Muscle layer of duodenum (tissue), 2 donors: ENCODE data around the gene CALD1.

ENCODE experiments used
- H3K27ac ChIP-seq: one replicate; pipeline ENCODE4 v1.7.0; 2013; ENCODE audit warnings: mild to moderate bottlenecking, low read length
- H3K27me3 ChIP-seq: one replicate; pipeline ENCODE4 v1.7.0; 2013; ENCODE audit warnings: low read depth, mild to moderate bottlenecking, control low read depth, low read length
- H3K36me3 ChIP-seq, 2 donors: one replicate each; pipeline ENCODE4 v1.7.0; 2013; ENCODE audit warnings: low read length in 2 of 2, control low read depth in 1 of 2, mild to moderate bottlenecking in 1 of 2; ENCODE audit not compliant: insufficient read depth in 2 of 2, control insufficient read depth in 1 of 2
- H3K4me1 ChIP-seq, 2 donors: one replicate each; pipeline ENCODE4 v1.7.0; 2013; ENCODE audit warnings: low read length in 2 of 2, mild to moderate bottlenecking in 2 of 2, control low read depth in 1 of 2, moderate library complexity in 1 of 2; ENCODE audit not compliant: insufficient read depth in 2 of 2, control insufficient read depth in 1 of 2
- H3K4me3 ChIP-seq, 2 donors: one replicate each; pipeline ENCODE4 v1.7.0; 2013; ENCODE audit warnings: low read length in 2 of 2, low read depth in 1 of 2, mild to moderate bottlenecking in 1 of 2
- H3K9me3 ChIP-seq, 2 donors: one replicate each; pipeline ENCODE4 v1.7.0; 2013; ENCODE audit warnings: low read length in 2 of 2, control low read depth in 1 of 2, mild to moderate bottlenecking in 1 of 2; ENCODE audit not compliant: control insufficient read depth in 1 of 2
- donor health status: healthy.

Gene CALD1

DNA sequence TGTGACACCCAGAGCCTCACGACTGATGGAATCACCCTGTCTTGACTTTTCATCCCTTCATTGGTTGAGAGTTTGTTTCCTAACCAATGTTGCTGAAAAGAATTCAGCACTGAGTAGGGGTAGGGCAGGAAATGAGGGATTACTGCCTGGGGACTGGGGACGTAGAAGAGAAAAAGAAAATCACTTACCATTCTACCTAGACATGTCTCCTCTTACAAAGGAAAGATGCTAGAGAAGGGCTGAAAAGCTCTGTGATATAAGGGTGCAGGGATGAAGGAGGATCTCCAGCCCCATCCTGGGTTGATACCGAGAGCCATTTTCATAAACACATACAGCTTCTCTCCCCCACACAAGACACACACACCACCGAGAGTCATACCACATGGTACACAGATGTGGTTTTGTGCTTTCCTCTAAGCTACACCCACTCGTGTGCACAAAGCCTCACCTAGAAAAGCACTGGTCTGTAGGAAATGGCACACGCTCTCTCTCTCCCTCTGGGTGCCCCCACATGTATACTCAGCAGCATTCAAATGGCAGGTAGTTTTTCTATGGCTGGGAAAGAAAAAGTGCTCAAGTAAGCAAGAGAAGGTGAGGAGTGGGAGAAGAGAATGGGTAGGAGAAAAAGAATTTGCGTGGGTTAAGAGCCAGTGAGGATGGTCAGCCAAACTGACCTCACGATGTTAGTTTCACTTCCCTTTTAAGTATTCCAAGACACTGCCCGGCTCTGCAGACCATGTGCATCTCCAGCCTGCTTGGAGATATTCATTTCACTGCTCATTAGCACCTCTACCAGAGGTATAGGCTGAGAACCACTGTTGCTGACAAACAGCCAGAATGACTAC, 85.8 kb downstream of the CALD1 start:
- Histone ChIP-seq H3K4me3 (peak overlapping the region; percentile 20 to 30), H3K27ac (peak overlapping the region; percentile 82), H3K9me3 (no peaks in the 10 kb centered on the region), H3K36me3 (peaks cover 9 to 17% of the 10 kb centered on the region in 2 donors), H3K27me3 (no peaks in the 10 kb centered on the region), H3K4me1 (peaks cover 18 to 52% of the 10 kb centered on the region in 2 donors)

DNA sequence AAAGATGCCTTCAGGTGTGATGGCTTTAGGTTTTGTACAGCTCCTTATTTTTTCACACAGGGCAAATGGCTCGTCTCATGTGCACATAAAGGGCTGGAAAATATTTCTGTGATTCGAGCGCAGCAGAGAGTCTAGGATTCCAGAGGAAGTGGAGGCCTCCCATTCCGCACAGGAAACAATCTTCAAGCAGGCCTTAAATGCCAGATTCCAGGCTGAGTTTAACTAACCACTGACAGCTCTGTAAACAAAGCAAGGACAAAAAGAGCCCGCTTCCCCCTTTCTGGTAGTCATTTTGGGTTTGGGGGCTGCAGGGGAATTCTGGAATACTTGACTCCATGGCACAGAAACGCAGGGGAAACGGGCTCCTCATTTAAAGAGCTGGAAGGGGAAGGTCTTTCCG, 87.2 kb downstream of the CALD1 start:
- peak overlapping the region; percentile 82 for H3K27ac ChIP-seq
- H3K9me3 ChIP-seq: no peaks in the 10 kb centered on the region
- no peaks in the 10 kb centered on the region for H3K27me3 ChIP-seq
- peaks cover 18 to 61% of the 10 kb centered on the region in 2 donors for H3K4me1 ChIP-seq
- peaks cover 9 to 17% of the 10 kb centered on the region in 2 donors for H3K36me3 ChIP-seq
- H3K4me3 ChIP-seq: peak overlapping the region in 1 of 2 donors; percentile 9

DNA sequence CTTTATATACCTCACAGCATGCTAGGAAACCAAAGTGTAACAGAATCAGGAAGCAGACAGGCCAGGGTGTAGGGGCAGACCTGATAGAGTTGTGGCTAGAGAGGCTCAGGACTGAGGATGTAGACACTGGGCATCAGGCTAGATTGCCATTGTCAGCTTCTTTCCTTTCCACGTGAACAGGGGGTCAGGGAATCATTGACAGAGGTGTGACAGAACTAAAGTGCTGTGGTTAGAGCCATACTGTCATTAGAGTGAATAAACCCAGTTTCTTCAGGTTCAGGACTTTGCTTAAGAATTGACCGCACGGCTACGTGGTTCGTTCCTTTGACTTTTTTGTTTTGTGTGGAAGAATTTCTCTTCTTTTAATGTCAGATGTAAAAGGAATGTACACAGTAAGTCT, 90.7 kb downstream of the CALD1 start:
- H3K4me1 ChIP-seq: peaks cover 18 to 59% of the 10 kb centered on the region in 2 donors
- H3K9me3 ChIP-seq: no peaks in the 10 kb centered on the region
- H3K36me3 ChIP-seq: peaks cover 9 to 14% of the 10 kb centered on the region in 2 donors
- no peaks in the 10 kb centered on the region for H3K27me3 ChIP-seq
- no peak overlapping the region for H3K27ac ChIP-seq
- H3K4me3 ChIP-seq: peak overlapping the region in 1 of 2 donors; percentile 17

DNA sequence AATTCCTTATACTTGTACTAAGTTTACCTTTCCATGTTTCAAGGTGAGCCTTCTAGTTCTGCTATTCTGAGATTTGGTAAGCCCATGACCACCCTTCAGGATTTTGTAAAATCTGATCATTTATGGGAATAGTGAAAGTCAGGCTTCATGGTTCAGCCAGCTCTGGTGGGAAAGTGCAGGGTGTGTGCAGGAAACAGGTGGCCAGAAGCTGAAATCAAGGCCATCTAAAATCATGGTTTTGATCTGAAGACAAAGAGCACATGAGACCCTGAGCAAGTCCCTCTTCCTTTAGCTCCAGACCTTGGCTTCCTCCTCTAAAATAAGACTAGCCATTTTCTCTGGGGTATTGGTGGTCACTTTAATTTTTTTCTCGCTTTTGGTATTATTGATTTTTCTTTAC, 91.3 kb downstream of the CALD1 start:
- H3K27ac ChIP-seq: no peak overlapping the region
- no peaks in the 10 kb centered on the region for H3K27me3 ChIP-seq
- H3K4me3 ChIP-seq: no peak overlapping the region
- no peaks in the 10 kb centered on the region for H3K9me3 ChIP-seq
- peaks cover 16 to 59% of the 10 kb centered on the region in 2 donors for H3K4me1 ChIP-seq
- peaks cover 9 to 13% of the 10 kb centered on the region in 2 donors for H3K36me3 ChIP-seq

DNA sequence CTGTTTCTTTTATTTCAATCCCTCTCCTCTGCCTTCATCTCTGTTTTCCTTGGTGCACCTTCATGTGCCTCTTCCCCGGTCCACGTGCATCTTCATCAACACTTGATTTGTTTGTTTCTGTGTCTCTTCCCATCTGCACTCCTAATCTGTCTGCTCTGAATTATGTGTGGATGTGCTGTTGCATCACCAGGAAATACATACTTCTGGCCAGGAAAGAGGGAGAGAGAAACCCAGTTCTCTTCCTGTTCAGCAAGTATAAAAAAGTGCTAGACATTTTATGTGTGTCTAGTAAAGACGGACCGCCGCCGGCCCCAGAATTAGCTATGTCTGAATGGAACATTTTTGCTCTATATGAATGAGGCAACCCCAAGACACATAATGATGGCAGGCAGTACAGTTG, 93.8 kb downstream of the CALD1 start:
- no peak overlapping the region for H3K27ac ChIP-seq
- no peak overlapping the region for H3K4me3 ChIP-seq
- H3K27me3 ChIP-seq: no peaks in the 10 kb centered on the region
- H3K9me3 ChIP-seq: no peaks in the 10 kb centered on the region
- H3K4me1 ChIP-seq: peaks cover 5 to 39% of the 10 kb centered on the region in 2 donors
- H3K36me3 ChIP-seq: peaks cover 9 to 13% of the 10 kb centered on the region in 2 donors

DNA sequence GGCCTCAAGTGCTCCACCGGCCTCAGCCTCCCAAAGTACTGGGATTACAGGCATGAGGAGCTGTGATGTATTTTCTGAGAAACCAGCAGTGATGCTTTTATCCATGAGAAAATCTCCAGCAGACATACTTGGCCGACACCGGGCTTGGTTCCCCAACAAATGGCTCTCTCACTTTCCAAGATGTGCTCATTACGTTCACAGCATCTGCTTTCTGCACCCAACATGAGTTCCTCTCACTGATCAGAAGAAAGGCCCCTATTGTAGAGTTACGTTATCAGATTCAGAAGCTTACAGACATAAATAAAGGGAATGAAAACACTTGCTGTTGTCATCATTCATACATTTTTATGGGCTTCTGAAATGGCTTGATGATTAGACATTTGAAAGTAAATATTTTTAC, 95.0 kb downstream of the CALD1 start:
- H3K36me3 ChIP-seq: peaks cover under 1 to 8% of the 10 kb centered on the region in 2 donors
- no peaks in the 10 kb centered on the region for H3K9me3 ChIP-seq
- peaks cover under 1 to 47% of the 10 kb centered on the region in 2 donors for H3K4me1 ChIP-seq
- no peak overlapping the region for H3K27ac ChIP-seq
- H3K27me3 ChIP-seq: no peaks in the 10 kb centered on the region
- no peak overlapping the region for H3K4me3 ChIP-seq

DNA sequence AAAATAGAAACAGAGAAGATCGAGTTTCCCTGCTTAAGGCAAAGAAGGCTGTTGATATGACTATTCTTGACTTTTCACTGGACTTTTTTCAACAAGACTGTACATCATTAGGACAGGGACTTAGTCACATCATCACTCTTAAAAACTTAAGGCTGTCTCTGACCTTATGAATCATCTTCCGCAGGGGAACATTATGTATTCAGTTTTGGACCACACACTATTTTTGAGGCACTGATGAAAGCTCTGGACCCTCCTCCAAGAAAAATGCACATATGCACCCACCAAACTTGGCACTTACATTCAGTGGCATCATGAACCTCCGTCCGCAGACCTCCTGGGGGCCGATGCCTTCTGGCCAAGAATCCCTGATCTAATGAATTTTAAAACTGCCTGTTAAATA, 96.4 kb downstream of the CALD1 start:
- Histone ChIP-seq H3K27ac (peak overlapping the region; percentile 1), H3K4me1 (peaks cover 0 to 35% of the 10 kb centered on the region in 2 donors)

DNA sequence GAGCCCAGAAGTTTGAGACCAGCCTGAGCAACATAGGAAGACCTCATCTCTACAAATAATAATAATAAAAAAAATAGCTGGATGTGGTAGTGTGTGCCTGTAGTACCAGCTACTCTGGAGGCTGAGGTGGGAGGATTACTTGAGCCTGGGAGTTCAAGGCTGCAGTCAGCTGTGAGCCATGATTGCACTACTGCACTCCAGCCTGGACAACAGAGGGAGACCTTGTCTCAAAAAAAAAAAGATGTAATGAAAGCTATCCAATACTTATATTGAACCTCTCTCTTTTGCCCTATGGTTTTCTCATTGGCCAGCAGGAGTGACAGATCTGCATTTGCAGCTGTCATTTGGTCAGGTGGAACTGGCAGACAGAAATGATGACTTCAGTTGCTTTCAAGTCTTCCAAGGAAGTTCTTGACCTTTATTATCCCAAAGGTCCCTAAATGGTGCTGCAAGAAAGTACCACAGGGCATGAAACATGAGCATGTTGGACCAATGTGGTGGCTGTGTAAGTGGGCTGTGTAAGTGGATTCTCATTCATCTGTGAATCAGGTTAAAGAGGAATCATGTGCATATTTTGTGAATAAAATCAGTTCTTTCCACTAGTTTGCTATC, 99.4 kb downstream of the CALD1 start:
- Histone ChIP-seq H3K27me3 (no peaks in the 10 kb centered on the region), H3K4me1 (peaks cover 0 to 20% of the 10 kb centered on the region in 2 donors), H3K27ac (peak overlapping the region; percentile 13), H3K36me3 (no peaks in the 10 kb centered on the region), H3K9me3 (no peaks in the 10 kb centered on the region), H3K4me3 (no peak overlapping the region)

More for the DNA sequence above, 96.4 kb downstream of the CALD1 start:
- no peak overlapping the region for H3K4me3 ChIP-seq
- no peaks in the 10 kb centered on the region for H3K36me3 ChIP-seq
- H3K27me3 ChIP-seq: no peaks in the 10 kb centered on the region
- H3K9me3 ChIP-seq: no peaks in the 10 kb centered on the region

DNA sequence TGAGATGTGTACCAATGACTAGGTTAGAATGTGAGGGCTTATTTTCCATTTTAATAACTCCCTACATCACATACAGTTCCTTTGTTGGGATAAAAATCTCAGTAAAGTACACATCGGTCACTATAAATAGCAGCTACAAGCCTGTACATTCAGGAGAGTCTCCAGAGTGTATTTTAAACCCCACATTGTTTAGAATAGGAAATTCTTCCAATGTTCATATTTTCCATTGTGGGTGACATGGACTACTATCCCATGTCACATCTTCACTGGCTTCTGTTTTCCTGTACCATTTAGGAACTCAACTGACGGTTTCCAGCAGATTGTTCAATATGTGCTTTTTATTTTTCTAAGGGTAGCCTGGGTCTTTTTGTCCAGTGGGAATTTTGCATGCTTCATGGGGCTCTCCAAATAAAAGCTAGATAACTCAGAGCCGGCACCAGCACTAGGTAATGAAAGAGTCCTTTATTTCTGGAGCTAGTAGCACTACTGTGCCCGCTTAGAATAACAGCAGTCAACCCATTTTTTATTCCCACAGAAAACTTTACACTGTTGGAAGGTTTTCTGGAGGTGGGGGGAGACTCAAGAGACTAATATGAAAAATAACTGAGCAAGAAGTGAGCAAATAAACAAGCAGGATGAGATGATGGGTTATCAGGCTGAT, 100.5 kb downstream of the CALD1 start:
- Histone ChIP-seq H3K27ac (peak overlapping the region; percentile 6), H3K4me1 (peaks cover 0 to 15% of the 10 kb centered on the region in 2 donors), H3K9me3 (no peaks in the 10 kb centered on the region)

DNA sequence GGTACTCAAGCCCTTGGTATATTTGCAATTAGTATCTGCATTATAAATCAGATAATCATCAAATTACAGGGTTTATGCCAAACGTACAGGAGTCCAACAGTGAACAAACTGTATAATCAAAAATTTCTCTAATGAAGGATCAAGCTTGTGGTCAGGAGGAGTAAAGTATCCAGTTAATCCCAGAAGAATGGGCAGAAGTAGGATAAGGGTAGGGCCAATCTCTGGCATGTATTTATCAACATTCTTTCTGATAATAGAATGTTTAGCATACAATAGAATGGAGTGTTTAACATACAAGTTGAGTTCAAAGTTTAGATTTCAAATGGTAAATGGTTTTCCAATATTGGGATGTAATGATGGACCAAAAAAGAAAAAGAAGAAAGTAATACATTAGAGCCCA, 103.0 kb downstream of the CALD1 start:
- H3K36me3 ChIP-seq: no peaks in the 10 kb centered on the region
- no peaks in the 10 kb centered on the region for H3K27me3 ChIP-seq
- H3K9me3 ChIP-seq: no peaks in the 10 kb centered on the region
- peaks cover 0 to 24% of the 10 kb centered on the region in 2 donors for H3K4me1 ChIP-seq
- H3K27ac ChIP-seq: no peak overlapping the region
- H3K4me3 ChIP-seq: no peak overlapping the region

More for the DNA sequence above, 100.5 kb downstream of the CALD1 start:
- Histone ChIP-seq H3K36me3 (no peaks in the 10 kb centered on the region), H3K27me3 (no peaks in the 10 kb centered on the region), H3K4me3 (no peak overlapping the region)

DNA sequence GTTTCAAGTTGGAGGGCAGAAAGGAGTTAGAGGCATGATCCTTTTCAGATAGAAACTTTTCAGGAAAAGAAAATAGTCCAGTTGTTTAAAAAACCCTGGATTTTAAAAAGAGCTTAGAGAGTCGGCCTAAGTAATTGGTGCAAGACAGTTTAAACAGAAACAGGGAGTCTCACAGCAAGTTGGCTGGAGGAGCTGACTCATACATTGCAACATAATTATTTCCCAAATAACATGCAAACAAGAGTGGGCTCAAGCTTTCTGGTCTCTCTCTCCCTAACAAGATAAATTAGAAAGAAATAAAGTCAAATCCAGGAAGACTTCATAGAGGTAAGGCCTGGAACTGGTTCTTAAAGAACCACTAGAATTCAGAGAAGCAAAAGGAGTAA, 106.5 kb downstream of the CALD1 start:
- H3K4me1 ChIP-seq: peaks cover 3 to 31% of the 10 kb centered on the region in 2 donors
- H3K27ac ChIP-seq: peak overlapping the region; percentile 66
- no peaks in the 10 kb centered on the region for H3K27me3 ChIP-seq
- no peak overlapping the region for H3K4me3 ChIP-seq
- no peaks in the 10 kb centered on the region for H3K9me3 ChIP-seq
- no peaks in the 10 kb centered on the region for H3K36me3 ChIP-seq
